Retinal pigment epithelial cell (primary cell): ENCODE results near the gene CUTA.

Source experiments
- DNase-seq: peaks from one replicate; pipeline ENCODE4 v3.0.0-alpha.2; 2010; ENCODE audit warnings: low read depth
- H3K4me3 ChIP-seq: 2 replicates; pipeline ENCODE4 v1.5.1; 2011; ENCODE audit warnings: mild to moderate bottlenecking, low read length, control low read depth, moderate library complexity
- CTCF ChIP-seq: conservative IDR thresholded peaks from 2 replicates; pipeline ENCODE4 v1.5.1; 2011; ENCODE audit warnings: low read depth, low read length, control low read depth, inconsistent platforms

CUTA gene

GRCh38 chr6:33438978-33439594 is 21.2 kb upstream of the CUTA start:
- no peak overlapping the region for H3K4me3 ChIP-seq
- TF ChIP-seq CTCF = no peak
- no peak for DNase-seq

- TF ChIP-seq CTCF = no peak
- H3K4me3 ChIP-seq = no peak overlapping the region
- DNase-seq = no peak
These were observed 19.8 kb upstream of the CUTA start for GRCh38 chr6:33437666-33438065.

DNA sequence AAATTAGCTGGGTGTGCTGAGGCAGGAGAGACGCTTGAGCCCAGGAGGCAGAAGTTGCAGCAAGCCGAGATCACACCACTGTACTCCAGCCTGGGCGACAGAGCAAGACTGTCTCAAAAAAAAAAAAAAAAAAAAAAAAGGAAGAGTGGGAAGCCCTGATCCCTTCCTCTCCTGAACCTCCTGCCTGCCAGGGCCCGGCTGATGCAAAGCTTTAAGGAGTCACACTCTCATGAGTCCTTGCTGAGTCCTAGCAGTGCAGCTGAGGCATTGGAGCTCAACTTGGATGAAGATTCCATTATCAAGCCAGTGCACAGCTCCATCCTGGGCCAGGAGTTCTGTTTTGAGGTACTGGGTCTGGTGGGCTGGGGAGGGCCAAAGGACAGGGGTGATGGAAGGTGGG is 17.1 kb upstream of the CUTA start:
- TF ChIP-seq CTCF = no peak
- H3K4me3 ChIP-seq = no peak overlapping the region
- no peak for DNase-seq

GRCh38 chr6:33433544-33434191 is 15.8 kb upstream of the CUTA start:
- no peak for DNase-seq
- no peak for TF ChIP-seq CTCF
- H3K4me3 ChIP-seq = peak overlapping the region; percentile 20

- no peak for TF ChIP-seq CTCF
- DNase-seq = no peak
- H3K4me3 ChIP-seq = peak overlapping the region; percentile 20
These were observed 15.2 kb upstream of the CUTA start for GRCh38 chr6:33433001-33433543.

DNA sequence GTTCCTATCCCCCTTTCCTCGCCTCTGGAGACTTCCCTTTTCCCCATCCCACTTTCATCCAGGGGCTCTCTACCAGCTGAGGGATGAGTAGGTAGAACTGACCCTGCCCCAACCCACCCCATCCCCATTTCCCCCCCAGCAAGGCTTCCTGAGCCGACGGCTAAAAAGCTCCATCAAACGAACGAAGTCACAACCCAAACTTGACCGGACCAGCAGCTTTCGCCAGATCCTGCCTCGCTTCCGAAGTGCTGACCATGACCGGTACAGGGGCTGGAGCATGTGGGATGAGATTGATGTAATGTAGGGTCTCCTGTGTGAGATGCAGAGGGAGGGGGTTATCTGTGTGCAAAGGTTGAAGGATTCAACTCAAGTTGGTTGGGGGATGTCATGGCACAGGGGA is 14.6 kb upstream of the CUTA start:
- peak overlapping the region; percentile 20 for H3K4me3 ChIP-seq
- no peak for DNase-seq
- no peak for TF ChIP-seq CTCF
